Fibroblast of lung (primary cell): Measurements from ENCODE around the gene MRPS27. TPM values are rescaled to one million over a fixed set of nuclear protein-coding genes. Genes with fewer than 3 reads are reported as not detected.

ENCODE experiments used
- DNase-seq, 2 donors: peaks; one replicate each; pipeline versions ENCODE4 v3.0.0 to v3.0.0-alpha.2; 2010; ENCODE audit warnings: low read depth in 2 of 2
- H2AFZ ChIP-seq: 2 replicates; pipeline ENCODE4 v1.5.1; 2012; ENCODE audit warnings: low read length, control low read depth, inconsistent platforms
- H3K27ac ChIP-seq: 2 replicates; pipeline ENCODE4 v1.5.1; 2011; ENCODE audit warnings: low read length, control low read depth; ENCODE audit not compliant: insufficient read depth
- H3K27me3 ChIP-seq: 2 replicates; pipeline ENCODE4 v1.5.1; 2011; ENCODE audit warnings: mild to moderate bottlenecking, low read length; ENCODE audit not compliant: control insufficient read depth, insufficient read depth
- H3K36me3 ChIP-seq: 2 replicates; pipeline ENCODE4 v1.5.1; 2011; ENCODE audit warnings: low read length; ENCODE audit not compliant: control insufficient read depth, insufficient read depth
- H3K4me1 ChIP-seq: 2 replicates; pipeline ENCODE4 v1.5.1; 2011; ENCODE audit warnings: low read length; ENCODE audit not compliant: control insufficient read depth, insufficient read depth; ENCODE audit errors: extremely low read depth
- H3K4me2 ChIP-seq: 2 replicates; pipeline ENCODE4 v1.5.1; 2011; ENCODE audit warnings: low read length, control low read depth; ENCODE audit not compliant: insufficient read depth; ENCODE audit errors: extremely low read depth
- H3K4me3 ChIP-seq, 4 experiments: fragments of 200-600 bp in 1 of 4; sonication (generic) in 1 of 4; replicated peaks in 1 of 4; 2 replicates each; pipeline ENCODE4 v1.5.1; 2011 to 2016; ENCODE audit warnings: low read length in 4 of 4, low read depth in 3 of 4, mild to moderate bottlenecking in 3 of 4, control low read depth in 2 of 4, inconsistent platforms in 1 of 4, mixed read lengths in 1 of 4; ENCODE audit not compliant: insufficient read depth in 1 of 4; ENCODE audit errors: control extremely low read depth in 1 of 4
- H3K79me2 ChIP-seq: 2 replicates; pipeline ENCODE4 v1.5.1; 2012; ENCODE audit warnings: mild to moderate bottlenecking, low read length, inconsistent platforms; ENCODE audit not compliant: control insufficient read depth, insufficient read depth
- H3K9ac ChIP-seq: 2 replicates; pipeline ENCODE4 v1.5.1; 2011; ENCODE audit warnings: mild to moderate bottlenecking, low read length, control low read depth; ENCODE audit not compliant: insufficient read depth
- H3K9me3 ChIP-seq: 2 replicates; pipeline ENCODE4 v1.5.1; 2012; ENCODE audit warnings: low read depth, low read length; ENCODE audit not compliant: control insufficient read depth, insufficient read depth
- H4K20me1 ChIP-seq: 2 replicates; pipeline ENCODE4 v1.5.1; 2011; ENCODE audit warnings: low read length; ENCODE audit not compliant: control insufficient read depth, insufficient read depth; ENCODE audit errors: extremely low read depth
- CTCF ChIP-seq, 2 donors: IDR thresholded peaks in 1 of 2; conservative IDR thresholded peaks in 1 of 2; 1 replicate in 1 of 2; 2 replicates in 1 of 2; pipeline ENCODE4 v1.5.1; 2011 to 2012; ENCODE audit warnings: low read length in 2 of 2, control low read depth in 1 of 2, inconsistent platforms in 1 of 2, low read depth in 1 of 2, mild to moderate bottlenecking in 1 of 2
- EZH2 ChIP-seq: IDR thresholded peaks from 2 replicates; pipeline ENCODE4 v1.5.1; 2012; ENCODE audit warnings: low read length, control low read depth, mild to moderate bottlenecking; ENCODE audit errors: missing control alignments
- polyA plus RNA-seq, 2 donors: library from polyadenylated mRNA; depleted of rRNA in 1 of 2; stranded (reverse) in 1 of 2; unstranded in 1 of 2; fragments of >200 nt; gene quantifications; 2 replicates each; pipeline ENCODE4 v1.2.1, GENCODE V29; 2011 to 2012; ENCODE audit warnings: missing spikeins in 1 of 2
- total RNA-seq: library from RNA; depleted of rRNA; stranded (reverse); fragments of >200 nt; gene quantifications from 2 replicates; pipeline ENCODE4 v1.2.1, GENCODE V29; 2014

Gene MRPS27
- total and polyA plus RNA-seq, 2 donors (not counting 1 experiment from before 2014, with no cell fraction given), result 67.2 to 86.5 TPM

DNA sequence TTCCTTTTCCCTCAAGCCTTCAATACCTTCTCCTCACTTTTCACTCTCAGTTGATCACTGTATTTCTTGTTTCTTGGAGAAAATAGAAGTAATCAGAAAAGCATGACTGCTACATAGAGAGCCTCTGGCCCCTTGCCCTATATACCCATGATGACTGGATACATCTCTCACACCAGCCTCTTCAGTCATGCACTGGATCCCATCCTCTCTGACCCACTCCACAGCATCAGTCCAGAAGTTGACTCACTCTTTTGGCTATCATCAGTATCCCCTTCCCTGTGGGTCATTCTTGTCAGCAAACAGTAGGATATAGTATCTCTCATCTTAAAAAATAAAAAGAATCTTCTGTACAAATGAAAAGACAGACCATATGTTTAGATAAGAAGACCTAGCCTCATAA, 33.0 kb upstream of the MRPS27 start:
- H3K27me3 ChIP-seq, result no peaks in the 10 kb centered on the region
- H3K4me2 ChIP-seq, result no peak overlapping the region
- H3K9ac ChIP-seq, result no peak overlapping the region
- DNase-seq, result peak; percentile 68 to 89
- H3K27ac ChIP-seq, result no peak overlapping the region
- H2AFZ ChIP-seq, result no peak overlapping the region
- H3K36me3 ChIP-seq, result no peaks in the 10 kb centered on the region
- no peaks in the 10 kb centered on the region for H3K79me2 ChIP-seq
- no peak for TF ChIP-seq CTCF (conservative IDR thresholded peaks at IDR 0.05 in 1 of 2, IDR thresholded peaks at IDR 0.05 in 1 of 2; ENCODE audit: low read depth in 1 of 2, low read length in 2 of 2)
- TF ChIP-seq EZH2, result no peak
- no peak overlapping the region for H3K4me3 ChIP-seq
- no peaks in the 10 kb centered on the region for H3K9me3 ChIP-seq
- H3K4me1 ChIP-seq, result peaks cover 11% of the 10 kb centered on the region
- no peaks in the 10 kb centered on the region for H4K20me1 ChIP-seq

DNA sequence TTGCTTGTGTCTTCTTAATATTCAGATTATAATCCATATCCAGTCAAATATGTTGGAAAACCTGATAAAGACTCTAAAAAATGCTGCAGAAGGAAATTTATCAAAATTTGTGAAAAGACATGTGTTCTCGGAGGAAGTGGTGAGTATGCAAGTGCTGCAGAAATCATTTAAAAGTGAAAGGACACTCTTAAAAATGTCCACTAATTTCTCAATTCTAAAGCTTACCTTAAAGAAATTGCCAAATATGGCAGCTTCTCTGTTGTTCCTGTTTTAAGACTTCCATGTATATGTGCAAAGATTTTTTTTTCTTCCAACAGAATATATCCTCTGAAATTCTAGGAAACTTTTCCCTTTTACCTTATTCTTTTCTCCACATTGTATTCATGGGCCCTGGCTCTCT, 32.6 kb upstream of the MRPS27 start:
- Histone ChIP-seq H2AFZ (no peak overlapping the region), H3K4me1 (peaks cover 14% of the 10 kb centered on the region), H3K36me3 (no peaks in the 10 kb centered on the region), H3K4me3 (no peak overlapping the region), H3K9ac (no peak overlapping the region), H3K9me3 (no peaks in the 10 kb centered on the region), H3K27me3 (no peaks in the 10 kb centered on the region), H3K27ac (no peak overlapping the region), H4K20me1 (no peaks in the 10 kb centered on the region), H3K79me2 (no peaks in the 10 kb centered on the region), H3K4me2 (no peak overlapping the region)
- DNase-seq, result no peak
- no peak for TF ChIP-seq CTCF (conservative IDR thresholded peaks at IDR 0.05 in 1 of 2, IDR thresholded peaks at IDR 0.05 in 1 of 2; ENCODE audit: low read depth in 1 of 2, low read length in 2 of 2)
- no peak for TF ChIP-seq EZH2

DNA sequence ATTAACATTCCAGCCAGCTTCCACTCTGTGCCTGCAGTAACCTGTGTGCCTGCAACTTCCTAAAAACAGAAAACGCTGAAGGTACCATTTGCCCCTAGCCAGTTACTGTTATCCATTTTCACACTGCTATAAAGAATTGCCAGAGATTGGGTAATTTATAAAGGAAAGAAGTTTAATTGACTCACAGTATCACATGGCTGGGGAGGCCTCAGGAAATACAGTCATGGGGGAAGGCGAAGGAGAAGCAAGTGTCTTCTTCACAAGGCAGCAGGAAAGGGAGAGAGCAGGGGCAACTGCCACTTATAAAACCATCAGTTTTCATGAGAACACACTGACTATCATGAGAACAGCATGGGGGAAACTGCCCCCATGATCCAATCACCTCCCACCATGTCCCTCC, 31.3 kb upstream of the MRPS27 start:
- no peaks in the 10 kb centered on the region for H3K27me3 ChIP-seq
- H3K79me2 ChIP-seq, result no peaks in the 10 kb centered on the region
- H3K9ac ChIP-seq, result no peak overlapping the region
- H2AFZ ChIP-seq, result no peak overlapping the region
- TF ChIP-seq EZH2 (no peak), CTCF (conservative IDR thresholded peaks at IDR 0.05 in 1 of 2, IDR thresholded peaks at IDR 0.05 in 1 of 2; ENCODE audit: low read depth in 1 of 2, low read length in 2 of 2) (no peak)
- no peak for DNase-seq
- H3K4me1 ChIP-seq, result peaks cover 18% of the 10 kb centered on the region
- H3K9me3 ChIP-seq, result no peaks in the 10 kb centered on the region
- H3K27ac ChIP-seq, result no peak overlapping the region
- H3K4me3 ChIP-seq, result no peak overlapping the region
- no peak overlapping the region for H3K4me2 ChIP-seq
- H4K20me1 ChIP-seq, result no peaks in the 10 kb centered on the region
- no peaks in the 10 kb centered on the region for H3K36me3 ChIP-seq
